Nephron (organoid): ENCODE measurements around the gene DAGLB.
A peak's percentile ranks its signal among the peaks of the same experiment; 100 is the strongest.
"Not testable (repeated sequence)": the region's sequence is repeated elsewhere in the genome, so short reads cannot be mapped to it uniquely, and the experiment has no call there.

ENCODE experiments used
- H3K27ac Mint-ChIP-seq, 3 experiments: 2 replicates each; pipeline ENCODE4 v1.8.0; 2020; ENCODE audit warnings: mixed read lengths in 3 of 3, mild to moderate bottlenecking in 2 of 3, moderate library complexity in 1 of 3
- H3K27me3 Mint-ChIP-seq: 2 replicates; pipeline ENCODE4 v1.8.0; 2021; ENCODE audit warnings: low read depth, mild to moderate bottlenecking, moderate library complexity, mixed read lengths
- H3K36me3 Mint-ChIP-seq: 2 replicates; pipeline ENCODE4 v1.8.0; 2020; ENCODE audit warnings: low read depth, mixed read lengths
- H3K4me1 Mint-ChIP-seq: 2 replicates; pipeline ENCODE4 v1.8.0; 2020; ENCODE audit warnings: mixed read lengths
- H3K4me3 Mint-ChIP-seq, 3 experiments: 2 replicates each; pipeline ENCODE4 v1.8.0; 2020; ENCODE audit warnings: mild to moderate bottlenecking in 3 of 3, mixed read lengths in 3 of 3, moderate library complexity in 2 of 3
- H3K9me3 Mint-ChIP-seq: 2 replicates; pipeline ENCODE4 v1.8.0; 2020; ENCODE audit warnings: mixed read lengths
- CTCF ChIP-seq, 3 experiments: fragments of 200-600 bp; sonication (generic); IDR thresholded peaks; one replicate each; pipeline ENCODE4 v1.5.0; 2021; ENCODE audit warnings: antibody characterized with exemption in 3 of 3; ENCODE audit not compliant: unreplicated experiment in 3 of 3

The DAGLB gene

DNA sequence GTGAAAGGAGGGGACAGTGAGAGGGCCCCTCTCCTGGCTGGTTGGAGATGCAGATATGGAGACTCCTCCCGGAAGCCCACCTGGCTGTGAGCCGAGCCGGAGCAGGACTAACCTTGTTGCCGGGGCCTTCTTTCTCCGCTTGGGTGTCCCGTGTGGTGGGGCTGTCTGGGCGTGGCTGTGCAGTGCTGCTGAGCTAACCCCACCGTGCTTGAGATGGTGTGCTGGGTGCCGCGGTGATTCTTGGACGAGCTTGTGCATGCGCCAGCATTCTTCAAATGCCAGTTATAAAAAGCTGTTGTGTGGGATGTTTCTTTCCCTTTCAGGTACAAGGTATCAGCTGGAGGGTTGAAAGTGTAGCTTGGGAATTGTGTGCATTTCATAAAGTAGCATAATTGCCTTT is 48.8 kb downstream of the DAGLB start:
- peak overlapping the region; percentile 23 to 89 (median 64) for H3K27ac Mint-ChIP-seq
- no peak for TF ChIP-seq CTCF (IDR thresholded peaks at IDR 0.05; ENCODE audit: unreplicated experiment in 3 of 3)
- H3K36me3 Mint-ChIP-seq: peaks cover 59% of the 10 kb centered on the region

DNA sequence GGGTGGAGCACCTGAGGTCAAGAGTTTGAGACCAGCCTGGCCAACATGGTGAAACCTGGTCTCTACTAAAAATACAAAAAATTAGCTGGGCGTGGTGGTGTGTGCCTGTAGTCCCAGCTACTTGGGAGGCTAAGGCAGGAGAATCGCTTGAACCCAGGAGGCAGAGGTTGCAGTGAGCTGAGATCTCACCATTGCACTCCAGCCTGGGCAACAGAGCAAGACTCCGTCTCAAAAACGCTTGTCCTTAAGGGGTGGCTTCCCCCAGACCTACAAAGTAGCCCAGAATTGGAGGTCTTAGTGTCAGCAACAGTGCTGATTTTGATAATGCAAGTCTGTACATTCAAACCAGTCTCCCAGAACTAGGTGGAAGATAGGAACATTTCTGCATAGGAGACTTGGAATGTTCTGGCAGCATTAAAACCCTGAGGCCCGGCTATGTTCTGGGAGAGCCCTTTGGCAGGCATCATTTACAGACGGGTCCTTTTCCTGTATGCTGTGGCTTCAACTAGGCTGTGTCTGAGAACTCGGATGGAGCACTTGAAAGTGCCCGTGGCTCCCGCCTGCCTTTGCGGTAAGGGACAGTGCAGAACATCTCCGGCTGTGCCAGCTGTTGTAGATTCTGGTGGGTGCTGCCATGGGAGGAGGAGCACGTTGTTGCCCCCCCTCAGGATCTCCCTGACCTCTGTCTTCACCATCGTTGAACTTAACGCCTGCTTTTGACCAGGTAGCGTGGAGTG is 49.8 kb downstream of the DAGLB start:
- Mint-ChIP-seq H3K27ac (peak overlapping the region; percentile 6 to 64 (median 23)), H3K4me1 (peaks cover 33% of the 10 kb centered on the region), H3K36me3 (peaks cover 61% of the 10 kb centered on the region)
- not testable (repeated sequence) for H3K4me3 Mint-ChIP-seq, H3K27me3 Mint-ChIP-seq, H3K9me3 Mint-ChIP-seq

More for the DNA sequence above, 48.8 kb downstream of the DAGLB start:
- Mint-ChIP-seq H3K4me3 (no peak overlapping the region), H3K27me3 (no peaks in the 10 kb centered on the region), H3K4me1 (peaks cover 27% of the 10 kb centered on the region), H3K9me3 (no peaks in the 10 kb centered on the region)

- no peak overlapping the region for H3K4me3 Mint-ChIP-seq
- no peaks in the 10 kb centered on the region for H3K9me3 Mint-ChIP-seq
- peaks cover 59% of the 10 kb centered on the region for H3K36me3 Mint-ChIP-seq
- no peak for TF ChIP-seq CTCF (IDR thresholded peaks at IDR 0.05; ENCODE audit: unreplicated experiment in 3 of 3)
- H3K27me3 Mint-ChIP-seq: no peaks in the 10 kb centered on the region
- H3K4me1 Mint-ChIP-seq: peaks cover 36% of the 10 kb centered on the region
- peak overlapping the region in 1 of 3 experiments; percentile 32 for H3K27ac Mint-ChIP-seq
Measured at GRCh38 chr7:6395898-6396595, 51.7 kb downstream of the DAGLB start.

- no peaks in the 10 kb centered on the region for H3K27me3 Mint-ChIP-seq
- TF ChIP-seq CTCF (IDR thresholded peaks at IDR 0.05; ENCODE audit: unreplicated experiment in 3 of 3): no peak
- H3K4me1 Mint-ChIP-seq: peaks cover 35% of the 10 kb centered on the region
- H3K4me3 Mint-ChIP-seq: no peak overlapping the region
- H3K27ac Mint-ChIP-seq: peak overlapping the region in 1 of 3 experiments; percentile 24
- H3K9me3 Mint-ChIP-seq: no peaks in the 10 kb centered on the region
- peaks cover 58% of the 10 kb centered on the region for H3K36me3 Mint-ChIP-seq
Measured at GRCh38 chr7:6394114-6394513, 53.6 kb downstream of the DAGLB start.

- Mint-ChIP-seq H3K4me3 (no peak overlapping the region), H3K27ac (peak overlapping the region in 1 of 3 experiments; percentile 13), H3K4me1 (peaks cover 30% of the 10 kb centered on the region), H3K36me3 (peaks cover 56% of the 10 kb centered on the region), H3K9me3 (no peaks in the 10 kb centered on the region), H3K27me3 (no peaks in the 10 kb centered on the region)
- no peak for TF ChIP-seq CTCF (IDR thresholded peaks at IDR 0.05; ENCODE audit: unreplicated experiment in 3 of 3)
Measured at GRCh38 chr7:6393667-6394056, 54.1 kb downstream of the DAGLB start.

- H3K36me3 Mint-ChIP-seq: peaks cover 62% of the 10 kb centered on the region
- H3K4me1 Mint-ChIP-seq: peaks cover 24% of the 10 kb centered on the region
- no peak overlapping the region for H3K4me3 Mint-ChIP-seq
- peak overlapping the region; percentile 13 to 50 (median 41) for H3K27ac Mint-ChIP-seq
- TF ChIP-seq CTCF (IDR thresholded peaks at IDR 0.05; ENCODE audit: unreplicated experiment in 3 of 3): no peak
- no peaks in the 10 kb centered on the region for H3K9me3 Mint-ChIP-seq
- H3K27me3 Mint-ChIP-seq: no peaks in the 10 kb centered on the region
Measured at GRCh38 chr7:6392712-6393666, 54.8 kb downstream of the DAGLB start.
